D721Med (cell line): ENCODE results near the gene BIVM.

Source experiments
- DNase-seq: peaks from one replicate; pipeline ENCODE4 v3.0.0; 2011; ENCODE audit warnings: low spot score; ENCODE audit not compliant: insufficient read length
- FAIRE-seq: peaks from 2 replicates; lab custom pipeline; 2011; peaks lifted over from hg19 to GRCh38; lab: Jason Lieb, UNC
- CTCF ChIP-seq: IDR thresholded peaks from 2 replicates; pipeline ENCODE4 v1.5.1; 2012; ENCODE audit warnings: mild to moderate bottlenecking, control low read depth; ENCODE audit not compliant: insufficient read depth; ENCODE audit errors: missing control alignments

The BIVM gene

GRCh38 chr13:102879793-102880499 is 81.0 kb downstream of the BIVM start:
- no peak for DNase-seq
- TF ChIP-seq CTCF: no peak
- no peak for FAIRE-seq

- DNase-seq: no peak
- no peak for FAIRE-seq
- no peak for TF ChIP-seq CTCF
These were observed 83.1 kb downstream of the BIVM start for GRCh38 chr13:102881819-102882686.
